GM21723 (cell line): ENCODE results near the gene MAN1B1.
A peak's percentile ranks its signal among the peaks of the same experiment; 100 is the strongest.

Source experiments
- ATAC-seq: cut with Tn5 transposase; IDR thresholded peaks from one replicate; pipeline ENCODE4 v1.9.1; 2021; ENCODE audit warnings: mild to moderate bottlenecking, moderate library complexity; ENCODE audit not compliant: unreplicated experiment

MAN1B1 gene

DNA sequence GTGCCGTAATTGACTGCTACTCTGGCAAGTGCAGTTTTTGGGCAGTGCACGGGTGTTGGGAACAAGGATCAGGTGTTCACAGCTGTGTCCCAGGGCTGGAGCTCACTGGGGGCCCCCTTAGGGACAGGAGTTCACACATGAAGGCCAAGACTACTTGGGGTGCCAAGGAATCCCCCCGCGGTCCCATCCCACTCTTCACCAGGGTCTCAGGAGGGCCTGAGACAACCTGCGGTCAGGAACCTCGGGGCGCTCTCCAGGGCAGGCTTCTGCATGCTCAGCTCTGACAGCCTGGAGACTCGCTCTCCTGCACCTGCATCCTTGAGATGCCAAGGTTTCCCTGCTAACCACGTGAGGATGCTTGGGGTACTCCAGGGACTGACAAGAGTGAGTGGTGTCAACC is 2.3 kb upstream of the MAN1B1 start:
- no peak for ATAC-seq

DNA sequence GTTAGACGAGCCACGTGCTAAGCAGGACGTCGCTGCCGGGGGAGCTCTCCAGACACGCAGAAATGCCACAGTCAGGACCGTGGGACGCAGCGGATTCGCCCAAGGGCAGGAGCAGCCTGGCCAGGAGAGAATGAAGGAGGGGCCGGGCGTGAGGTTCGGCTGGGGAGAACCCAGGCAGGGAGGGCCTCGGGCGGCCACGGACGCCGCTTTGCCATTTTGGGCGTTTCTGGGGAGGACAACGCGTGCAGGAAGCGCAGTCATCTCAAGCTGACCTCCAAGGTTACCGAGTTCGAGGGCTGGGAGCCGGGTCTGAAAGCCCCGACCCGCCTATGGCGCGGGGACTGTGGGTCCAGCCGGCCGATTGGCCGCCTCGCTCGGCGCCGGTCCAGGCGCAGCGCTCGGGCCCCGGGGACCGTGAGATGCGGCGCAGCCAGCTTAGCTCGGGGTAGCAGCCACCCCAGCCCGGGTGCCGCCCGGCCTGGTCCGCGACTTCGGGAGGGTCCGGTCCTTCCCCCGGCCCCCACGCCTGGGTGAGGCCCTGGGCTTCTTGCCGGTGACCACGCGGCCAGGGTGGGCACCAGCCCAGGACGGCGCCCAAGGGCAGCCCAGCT is 760 bp upstream of the MAN1B1 start:
- peak; percentile 9 for ATAC-seq

DNA sequence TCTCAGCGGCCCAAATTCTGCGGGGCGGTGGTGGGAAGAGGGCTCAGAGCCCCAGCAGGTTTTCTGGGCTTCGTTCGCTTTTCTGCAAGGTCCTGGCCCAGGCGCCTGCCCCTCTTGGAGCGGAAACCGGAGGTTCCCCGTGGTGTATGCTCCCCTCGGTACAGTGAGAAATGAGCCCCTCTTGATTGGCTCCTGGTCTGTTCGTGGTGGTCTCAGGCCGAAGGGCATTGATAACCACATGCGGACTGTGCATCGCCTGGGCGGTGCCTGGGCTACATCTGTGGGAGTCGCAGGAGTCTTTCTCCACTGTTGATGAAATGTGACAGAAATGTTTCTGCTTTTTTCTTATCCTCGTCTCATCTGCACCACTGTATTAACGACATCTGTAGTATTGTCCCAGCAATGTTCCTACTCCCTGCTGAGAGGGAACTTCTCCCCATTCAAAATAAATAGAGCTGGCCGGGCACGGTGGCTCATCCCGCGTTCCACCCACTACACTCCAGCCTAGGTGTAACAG is 682 bp downstream of the MAN1B1 start:
- ATAC-seq: peak; percentile 1

GRCh38 chr9:137088121-137088520 is 1.3 kb downstream of the MAN1B1 start:
- no peak for ATAC-seq

DNA sequence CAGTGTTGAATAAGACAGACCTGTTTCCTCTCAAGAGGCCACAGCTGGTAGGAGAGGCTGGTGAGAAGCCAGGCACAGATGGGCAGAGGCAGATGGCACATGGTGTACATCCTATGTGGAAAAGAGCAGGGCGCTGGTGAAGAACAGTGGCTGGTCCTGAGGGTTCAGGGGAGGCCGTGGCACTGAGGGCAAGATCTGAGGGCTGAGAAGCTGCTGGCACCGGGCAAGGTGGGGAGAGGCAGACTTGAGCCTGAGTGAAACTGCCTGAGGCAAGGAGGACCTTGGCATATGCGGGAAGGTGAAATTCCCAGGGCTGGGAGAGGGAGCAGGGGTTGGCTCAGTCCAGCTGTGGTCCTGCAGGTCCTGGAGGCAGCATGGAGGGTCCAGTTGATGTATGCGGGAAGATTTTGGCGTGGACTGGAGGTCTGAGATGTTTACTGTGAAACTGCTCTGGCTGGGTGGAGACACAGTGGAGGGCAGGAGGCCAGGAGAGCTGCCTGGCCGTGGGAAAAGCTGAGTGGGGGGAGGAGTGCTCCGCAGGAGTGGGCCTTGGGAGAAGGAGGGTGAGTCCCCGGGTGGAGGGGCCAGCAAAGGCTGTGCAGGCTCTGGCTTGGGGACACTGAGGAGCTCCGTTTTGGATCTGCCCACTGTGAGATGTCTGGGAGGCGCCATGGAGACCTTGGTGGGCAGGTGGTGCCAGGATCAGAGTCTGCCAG is 2.6 kb downstream of the MAN1B1 start:
- ATAC-seq: no peak

DNA sequence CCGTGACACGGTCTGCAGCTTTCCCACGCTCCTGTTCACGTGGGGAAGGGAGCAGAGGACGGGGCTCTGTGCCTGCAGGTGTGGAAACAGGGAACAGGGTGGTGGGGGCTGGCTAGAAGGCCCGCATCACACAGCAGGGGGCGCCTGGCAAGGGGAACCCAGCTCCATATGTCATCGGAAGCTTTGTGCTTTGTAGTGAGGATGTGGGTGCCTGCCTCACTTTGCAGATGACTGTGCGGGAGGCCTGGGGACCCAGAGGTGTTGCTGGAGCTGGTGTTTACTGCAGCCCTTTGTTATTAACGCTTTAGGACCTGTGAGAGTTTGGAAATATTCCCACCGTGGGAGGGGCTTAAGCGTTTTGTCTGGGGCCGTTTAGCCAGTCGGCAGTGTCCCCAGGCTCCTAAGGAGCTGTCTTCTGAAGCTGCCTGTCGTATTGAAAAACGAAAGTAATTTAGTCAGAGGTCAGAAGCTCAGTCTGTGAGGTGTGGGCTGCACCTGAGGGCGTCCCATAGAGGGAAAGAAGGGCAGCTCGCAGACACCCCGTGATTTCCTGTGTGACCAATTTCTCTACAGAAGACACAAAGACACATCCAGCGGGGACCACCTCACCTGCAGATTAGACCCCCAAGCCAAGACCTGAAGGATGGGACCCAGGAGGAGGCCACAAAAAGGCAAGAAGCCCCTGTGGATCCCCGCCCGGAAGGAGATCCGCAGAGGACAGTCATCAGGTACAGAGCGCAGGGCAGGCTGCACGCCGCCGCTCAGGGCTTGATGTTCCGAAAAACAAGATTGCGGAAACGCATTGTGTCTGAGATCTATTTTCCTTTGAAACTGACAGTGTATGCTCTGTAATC is 9.1 kb downstream of the MAN1B1 start:
- ATAC-seq: peak; percentile 85

GRCh38 chr9:137096785-137097546 is 10.2 kb downstream of the MAN1B1 start:
- no peak for ATAC-seq

DNA sequence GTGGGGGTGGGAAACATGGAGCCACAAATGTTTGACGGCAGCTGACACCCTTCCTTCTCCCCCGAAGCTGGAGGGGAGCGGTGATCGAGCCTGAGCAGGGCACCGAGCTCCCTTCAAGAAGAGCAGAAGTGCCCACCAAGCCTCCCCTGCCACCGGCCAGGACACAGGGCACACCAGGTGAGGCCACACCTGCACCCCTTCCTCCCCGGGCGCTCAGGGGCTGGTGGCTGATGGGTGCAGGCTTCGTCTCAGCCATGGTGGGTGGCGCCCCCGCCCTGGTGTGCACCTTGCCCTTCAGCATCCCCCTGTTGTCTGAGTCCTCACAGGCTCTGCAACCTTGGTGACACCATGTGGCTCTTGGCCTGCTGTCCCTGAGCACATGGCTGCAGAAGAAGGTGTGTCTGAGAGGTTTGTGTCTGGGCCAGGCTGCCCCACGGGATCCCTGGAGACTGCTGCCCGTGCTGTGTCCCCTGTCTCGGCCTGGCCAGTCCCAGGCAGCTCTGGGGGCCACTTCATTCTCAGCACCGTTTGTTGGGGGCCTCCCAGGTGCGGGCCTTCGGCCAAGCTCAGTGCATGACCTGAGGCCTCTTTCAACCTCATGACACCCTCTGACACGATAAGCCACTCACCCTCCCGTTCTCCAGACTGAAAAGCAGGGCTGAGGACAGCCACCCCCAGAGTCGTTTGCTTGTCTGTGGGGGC is 11.1 kb downstream of the MAN1B1 start:
- ATAC-seq: no peak

DNA sequence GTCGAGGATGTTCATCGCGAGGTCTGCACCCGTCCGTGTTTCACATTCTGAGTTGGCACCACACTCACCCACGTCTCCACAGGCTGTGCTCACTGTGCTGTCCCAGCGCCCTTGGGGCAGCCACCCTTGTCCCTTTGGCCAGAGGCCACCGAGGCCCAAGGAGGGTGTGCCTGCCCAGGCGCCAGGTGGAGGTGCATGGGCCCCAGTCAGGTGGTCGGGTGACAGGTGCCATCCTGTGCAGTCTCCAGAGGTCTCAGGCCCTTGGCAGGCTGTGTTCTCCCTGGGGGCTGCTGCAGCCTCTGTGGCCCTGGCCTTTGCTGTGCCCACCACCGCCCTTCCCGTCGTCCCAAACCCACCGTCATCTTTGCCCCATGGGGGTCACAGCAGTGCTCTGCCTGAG is 12.4 kb downstream of the MAN1B1 start:
- ATAC-seq: no peak

DNA sequence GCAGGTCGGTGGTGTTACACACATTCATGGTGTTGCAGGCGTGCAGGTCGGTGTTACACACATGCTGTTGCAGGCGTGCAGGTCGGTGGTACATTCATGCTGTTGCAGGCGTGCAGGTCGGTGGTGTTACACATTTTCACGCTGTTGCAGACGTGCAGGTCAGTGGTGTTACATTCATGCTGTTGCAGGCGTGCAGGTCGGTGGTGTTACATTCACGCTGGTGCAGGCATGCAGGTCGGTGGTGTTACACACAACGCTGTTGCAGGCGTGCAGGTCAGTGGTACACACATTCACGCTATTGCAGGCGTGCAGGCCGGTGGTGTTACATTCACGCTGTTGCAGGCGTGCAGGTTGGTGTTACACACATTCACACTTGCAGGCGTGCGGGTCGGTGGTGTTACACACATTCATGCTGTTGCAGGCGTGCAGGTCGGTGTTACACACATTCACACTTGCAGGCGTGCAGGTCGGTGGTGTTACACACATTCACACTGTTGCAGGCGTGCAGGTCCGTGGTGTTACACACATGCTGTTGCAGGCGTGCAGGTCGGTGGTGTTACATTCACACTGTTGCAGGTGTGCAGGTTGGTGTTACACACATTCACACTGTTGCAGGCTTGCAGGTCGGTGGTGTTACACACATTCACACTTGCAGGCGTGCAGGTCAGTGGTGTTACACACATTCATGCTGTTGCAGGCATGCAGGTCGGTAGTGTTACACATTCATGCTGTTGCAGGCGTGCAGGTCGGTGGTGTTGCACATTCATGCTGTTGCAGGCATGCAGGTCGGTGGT is 16.6 kb downstream of the MAN1B1 start:
- no peak for ATAC-seq

DNA sequence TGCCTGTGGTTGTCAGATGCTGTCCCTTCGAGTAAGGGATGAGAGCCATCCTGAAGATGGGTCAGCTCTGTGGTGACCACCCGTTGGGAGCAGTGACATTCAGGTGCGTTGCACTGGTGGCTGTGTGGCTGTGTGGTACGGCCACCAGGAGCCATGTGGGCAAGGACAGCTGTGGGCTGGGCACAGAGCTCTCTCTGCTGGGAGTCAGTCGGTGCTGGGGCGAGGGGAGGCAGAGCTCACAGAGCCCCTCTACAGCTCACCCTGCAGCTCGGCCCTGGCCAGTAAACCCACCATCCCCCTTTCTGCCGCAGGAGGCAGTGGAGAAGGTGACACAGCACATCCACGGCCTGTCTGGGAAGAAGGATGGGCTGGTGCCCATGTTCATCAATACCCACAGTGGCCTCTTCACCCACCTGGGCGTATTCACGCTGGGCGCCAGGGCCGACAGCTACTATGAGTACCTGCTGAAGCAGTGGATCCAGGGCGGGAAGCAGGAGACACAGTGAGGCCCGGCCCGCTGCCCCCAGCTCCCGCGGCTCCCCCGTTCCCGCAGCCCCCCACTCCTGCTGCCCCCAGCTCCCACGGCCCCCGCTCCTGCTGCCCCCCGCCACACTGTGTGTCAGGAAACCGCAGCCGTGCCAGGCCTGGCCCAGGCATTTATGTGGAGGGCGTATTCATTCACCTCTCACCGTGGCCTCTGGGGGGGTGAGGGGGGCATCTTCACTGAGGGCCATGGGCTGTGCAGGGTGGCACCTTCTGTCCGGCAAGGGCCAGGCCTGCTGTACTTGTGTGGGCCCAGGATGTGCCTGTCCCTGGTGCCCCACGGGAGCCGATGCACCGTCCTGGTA is 19.3 kb downstream of the MAN1B1 start:
- ATAC-seq: no peak

- no peak for ATAC-seq
These were observed 20.0 kb downstream of the MAN1B1 start for GRCh38 chr9:137106662-137107250.

GRCh38 chr9:137107312-137107921 is 20.6 kb downstream of the MAN1B1 start:
- no peak for ATAC-seq

- ATAC-seq: no peak
These were observed 21.2 kb downstream of the MAN1B1 start for GRCh38 chr9:137107982-137108381.

DNA sequence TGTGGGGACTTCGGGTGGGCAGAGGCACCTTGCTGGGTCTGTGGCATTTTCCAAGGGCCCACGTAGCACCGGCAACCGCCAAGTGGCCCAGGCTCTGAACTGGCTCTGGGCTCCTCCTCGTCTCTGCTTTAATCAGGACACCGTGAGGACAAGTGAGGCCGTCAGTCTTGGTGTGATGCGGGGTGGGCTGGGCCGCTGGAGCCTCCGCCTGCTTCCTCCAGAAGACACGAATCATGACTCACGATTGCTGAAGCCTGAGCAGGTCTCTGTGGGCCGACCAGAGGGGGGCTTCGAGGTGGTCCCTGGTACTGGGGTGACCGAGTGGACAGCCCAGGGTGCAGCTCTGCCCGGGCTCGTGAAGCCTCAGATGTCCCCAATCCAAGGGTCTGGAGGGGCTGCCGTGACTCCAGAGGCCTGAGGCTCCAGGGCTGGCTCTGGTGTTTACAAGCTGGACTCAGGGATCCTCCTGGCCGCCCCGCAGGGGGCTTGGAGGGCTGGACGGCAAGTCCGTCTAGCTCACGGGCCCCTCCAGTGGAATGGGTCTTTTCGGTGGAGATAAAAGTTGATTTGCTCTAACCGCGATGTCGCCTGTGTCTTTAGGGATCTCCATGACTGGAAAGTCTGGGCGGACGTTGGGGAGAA is 21.9 kb downstream of the MAN1B1 start:
- ATAC-seq: no peak

GRCh38 chr9:137109250-137110146 is 22.7 kb downstream of the MAN1B1 start:
- no peak for ATAC-seq
